ENCODE results near the gene HIVEP2.

HIVEP2 gene

DNA sequence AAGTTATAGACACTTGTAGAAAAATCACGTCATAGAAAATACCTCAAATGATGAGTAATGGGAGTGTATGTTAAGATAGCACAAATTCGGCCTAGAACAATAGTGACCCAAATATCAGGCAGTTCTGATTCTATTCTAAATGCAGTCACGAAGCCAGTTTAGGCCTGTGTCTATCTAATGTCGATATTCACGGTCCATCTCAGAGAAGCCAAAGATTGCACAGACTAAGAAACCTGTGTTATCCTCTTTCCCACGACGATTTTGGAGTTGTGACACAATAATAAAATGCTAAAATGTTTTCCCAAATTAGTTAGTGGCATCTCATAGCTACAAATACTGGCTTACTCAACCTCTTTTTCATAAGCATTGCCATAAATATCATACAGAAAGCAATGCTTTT lies 4.0 kb downstream of the HIVEP2 start:
- Histone ChIP-seq H3K79me2 (ENCODE audit: control insufficient read depth, insufficient read depth, low read length, poor library complexity) (peaks cover 9% of the 10 kb centered on the region), H2BK5ac (ENCODE audit: low read depth, low read length, poor library complexity) (no peak overlapping the region), H3K27ac (ENCODE audit: low read depth, low read length) (no peak overlapping the region), H3K23ac (ENCODE audit: low read length) (no peak overlapping the region), H4K12ac (ENCODE audit: low read depth, low read length) (no peak overlapping the region), H2AFZ (ENCODE audit: insufficient read depth, low read length, poor library complexity) (no peak overlapping the region), H3K4ac (ENCODE audit: low read depth, low read length) (no peak overlapping the region), H3K4me2 (ENCODE audit: low read length) (no peak overlapping the region), H3K9me3 (ENCODE audit: insufficient read depth, low read depth, low read length) (peaks cover 2% of the 10 kb centered on the region), H3K4me1 (ENCODE audit: control insufficient read depth in 1 of 2, insufficient read depth in 2 of 2, low read length in 2 of 2) (peaks cover 0 to 7% of the 10 kb centered on the region in 2 experiments), H3K4me3 (ENCODE audit: low read depth, low read length) (no peak overlapping the region), H4K91ac (ENCODE audit: low read depth, low read length) (no peak overlapping the region), H4K8ac (ENCODE audit: low read depth, low read length) (no peak overlapping the region), H3K14ac (ENCODE audit: low read length) (no peak overlapping the region), H3K27me3 (ENCODE audit: insufficient read depth, low read length) (no peaks in the 10 kb centered on the region), H3K9ac (ENCODE audit: low read length) (no peak overlapping the region), H3K36me3 (ENCODE audit: control insufficient read depth in 1 of 2, insufficient read depth in 2 of 2, low read length in 2 of 2) (no peaks in the 10 kb centered on the region), H3K79me1 (ENCODE audit: low read length) (peaks cover 12% of the 10 kb centered on the region), H2AK5ac (ENCODE audit: low read length) (no peak overlapping the region), H2BK120ac (ENCODE audit: insufficient read depth, low read length, poor library complexity) (no peak overlapping the region), H3K18ac (ENCODE audit: low read length) (no peak overlapping the region), H2BK12ac (ENCODE audit: low read length) (no peak overlapping the region)
- no peak for DNase-seq
- no CpG with 5 or more reads among the region's 7 CpGs for WGBS (ENCODE audit: extremely low coverage, insufficient coverage, insufficient read length)

DNA sequence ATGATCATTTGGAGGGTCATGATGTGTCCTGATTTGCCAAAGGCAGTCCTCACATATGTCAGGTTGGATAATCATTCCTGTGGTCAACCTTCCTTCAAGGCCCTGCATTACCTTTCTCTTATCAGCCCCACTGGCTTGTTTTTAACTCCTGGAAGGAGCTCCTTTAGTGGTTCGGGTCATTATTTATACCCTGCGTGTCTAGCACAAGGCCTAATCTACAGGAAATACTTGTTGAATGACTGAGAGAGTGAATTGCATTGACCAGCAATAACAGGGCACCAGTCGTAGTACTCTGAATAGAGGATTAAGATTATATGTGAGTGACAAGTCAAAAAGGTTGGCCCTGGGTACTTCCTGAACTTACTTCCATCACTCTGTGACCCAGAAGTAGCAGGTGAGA lies 4.5 kb downstream of the HIVEP2 start:
- H3K9me3 ChIP-seq (ENCODE audit: insufficient read depth, low read depth, low read length): peaks cover 2% of the 10 kb centered on the region
- no peak overlapping the region for H3K4me3 ChIP-seq (ENCODE audit: low read depth, low read length)
- no peak overlapping the region for H3K9ac ChIP-seq (ENCODE audit: low read length)
- no peak overlapping the region for H3K27ac ChIP-seq (ENCODE audit: low read depth, low read length)
- no peak overlapping the region for H4K8ac ChIP-seq (ENCODE audit: low read depth, low read length)
- H2BK120ac ChIP-seq (ENCODE audit: insufficient read depth, low read length, poor library complexity): no peak overlapping the region
- H3K4me2 ChIP-seq (ENCODE audit: low read length): no peak overlapping the region
- no peak overlapping the region for H2BK5ac ChIP-seq (ENCODE audit: low read depth, low read length, poor library complexity)
- H3K18ac ChIP-seq (ENCODE audit: low read length): no peak overlapping the region
- H4K12ac ChIP-seq (ENCODE audit: low read depth, low read length): no peak overlapping the region
- no peak overlapping the region for H2AK5ac ChIP-seq (ENCODE audit: low read length)
- peaks cover 0 to 7% of the 10 kb centered on the region in 2 experiments for H3K4me1 ChIP-seq (ENCODE audit: control insufficient read depth in 1 of 2, insufficient read depth in 2 of 2, low read length in 2 of 2)
- H3K36me3 ChIP-seq (ENCODE audit: control insufficient read depth in 1 of 2, insufficient read depth in 2 of 2, low read length in 2 of 2): no peaks in the 10 kb centered on the region
- no peak overlapping the region for H4K91ac ChIP-seq (ENCODE audit: low read depth, low read length)
- no peak overlapping the region for H3K23ac ChIP-seq (ENCODE audit: low read length)
- H3K14ac ChIP-seq (ENCODE audit: low read length): no peak overlapping the region
- no peak for DNase-seq
- no peak overlapping the region for H2BK12ac ChIP-seq (ENCODE audit: low read length)
- H3K4ac ChIP-seq (ENCODE audit: low read depth, low read length): no peak overlapping the region
- peaks cover 7% of the 10 kb centered on the region for H3K79me1 ChIP-seq (ENCODE audit: low read length)
- H3K79me2 ChIP-seq (ENCODE audit: control insufficient read depth, insufficient read depth, low read length, poor library complexity): peaks cover 5% of the 10 kb centered on the region
- no CpG with 5 or more reads among the region's 3 CpGs for WGBS (ENCODE audit: extremely low coverage, insufficient coverage, insufficient read length)
- no peaks in the 10 kb centered on the region for H3K27me3 ChIP-seq (ENCODE audit: insufficient read depth, low read length)
- H2AFZ ChIP-seq (ENCODE audit: insufficient read depth, low read length, poor library complexity): no peak overlapping the region

DNA sequence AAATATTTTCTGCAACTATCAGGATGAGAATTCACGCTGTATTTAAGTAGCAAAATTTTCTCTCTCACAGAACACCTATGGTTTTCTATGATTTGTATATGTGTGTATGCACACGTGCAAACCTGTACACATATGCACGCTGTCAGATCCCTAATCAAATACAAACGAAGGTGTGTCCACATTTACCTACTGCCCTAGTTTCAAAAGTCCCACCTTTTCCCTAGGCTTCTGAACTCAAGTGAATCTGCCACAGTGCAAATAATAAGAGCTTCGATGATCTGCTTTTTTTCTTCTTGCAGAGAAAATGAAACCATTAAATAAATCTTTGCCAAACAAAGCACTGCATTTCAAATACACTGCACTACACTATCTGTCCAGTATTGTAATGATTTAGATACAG lies 6.5 kb downstream of the HIVEP2 start:
- no peak overlapping the region for H2BK5ac ChIP-seq (ENCODE audit: low read depth, low read length, poor library complexity)
- no peak overlapping the region for H4K91ac ChIP-seq (ENCODE audit: low read depth, low read length)
- no peaks in the 10 kb centered on the region for H3K9me3 ChIP-seq (ENCODE audit: insufficient read depth, low read depth, low read length)
- no peak overlapping the region for H3K4me3 ChIP-seq (ENCODE audit: low read depth, low read length)
- H3K4me2 ChIP-seq (ENCODE audit: low read length): no peak overlapping the region
- H2AK5ac ChIP-seq (ENCODE audit: low read length): no peak overlapping the region
- H3K36me3 ChIP-seq (ENCODE audit: control insufficient read depth in 1 of 2, insufficient read depth in 2 of 2, low read length in 2 of 2): no peaks in the 10 kb centered on the region
- peaks cover 0 to 5% of the 10 kb centered on the region in 2 experiments for H3K4me1 ChIP-seq (ENCODE audit: control insufficient read depth in 1 of 2, insufficient read depth in 2 of 2, low read length in 2 of 2)
- H3K79me2 ChIP-seq (ENCODE audit: control insufficient read depth, insufficient read depth, low read length, poor library complexity): no peaks in the 10 kb centered on the region
- H4K8ac ChIP-seq (ENCODE audit: low read depth, low read length): no peak overlapping the region
- H3K27me3 ChIP-seq (ENCODE audit: insufficient read depth, low read length): no peaks in the 10 kb centered on the region
- H3K4ac ChIP-seq (ENCODE audit: low read depth, low read length): no peak overlapping the region
- no peak overlapping the region for H3K14ac ChIP-seq (ENCODE audit: low read length)
- H3K9ac ChIP-seq (ENCODE audit: low read length): no peak overlapping the region
- H3K27ac ChIP-seq (ENCODE audit: low read depth, low read length): no peak overlapping the region
- no peak overlapping the region for H2AFZ ChIP-seq (ENCODE audit: insufficient read depth, low read length, poor library complexity)
- no peak overlapping the region for H2BK120ac ChIP-seq (ENCODE audit: insufficient read depth, low read length, poor library complexity)
- no peaks in the 10 kb centered on the region for H3K79me1 ChIP-seq (ENCODE audit: low read length)
- H3K23ac ChIP-seq (ENCODE audit: low read length): no peak overlapping the region
- no CpG with 5 or more reads among the region's 5 CpGs for WGBS (ENCODE audit: extremely low coverage, insufficient coverage, insufficient read length)
- no peak overlapping the region for H3K18ac ChIP-seq (ENCODE audit: low read length)
- no peak overlapping the region for H4K12ac ChIP-seq (ENCODE audit: low read depth, low read length)
- no peak overlapping the region for H2BK12ac ChIP-seq (ENCODE audit: low read length)
- no peak for DNase-seq

DNA sequence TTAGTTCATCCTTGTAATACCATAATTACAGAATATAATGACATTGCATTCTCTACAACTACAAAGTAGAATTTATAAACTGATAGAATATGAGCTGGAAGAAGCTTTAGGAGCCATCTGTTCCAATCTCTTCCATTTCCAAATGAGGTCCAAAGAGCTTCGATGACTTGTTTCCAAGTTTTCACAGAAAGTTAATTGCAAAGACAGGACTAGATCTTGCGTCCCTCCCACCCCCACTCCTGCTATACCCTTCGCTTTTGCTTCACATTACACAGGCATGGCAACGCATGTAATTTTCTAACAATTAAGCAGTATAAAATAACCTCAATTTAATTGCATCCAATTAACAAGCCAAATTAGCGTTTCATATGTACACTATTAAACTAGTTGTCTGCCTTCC lies 7.0 kb downstream of the HIVEP2 start:
- Histone ChIP-seq H3K79me1 (ENCODE audit: low read length) (no peaks in the 10 kb centered on the region), H3K79me2 (ENCODE audit: control insufficient read depth, insufficient read depth, low read length, poor library complexity) (no peaks in the 10 kb centered on the region), H4K8ac (ENCODE audit: low read depth, low read length) (no peak overlapping the region), H2BK12ac (ENCODE audit: low read length) (no peak overlapping the region), H2AFZ (ENCODE audit: insufficient read depth, low read length, poor library complexity) (no peak overlapping the region), H3K4me1 (ENCODE audit: control insufficient read depth in 1 of 2, insufficient read depth in 2 of 2, low read length in 2 of 2) (peaks cover 0 to 5% of the 10 kb centered on the region in 2 experiments), H4K91ac (ENCODE audit: low read depth, low read length) (no peak overlapping the region), H3K36me3 (ENCODE audit: control insufficient read depth in 1 of 2, insufficient read depth in 2 of 2, low read length in 2 of 2) (no peaks in the 10 kb centered on the region), H3K18ac (ENCODE audit: low read length) (no peak overlapping the region), H3K23ac (ENCODE audit: low read length) (no peak overlapping the region), H3K4ac (ENCODE audit: low read depth, low read length) (no peak overlapping the region), H3K9ac (ENCODE audit: low read length) (no peak overlapping the region), H3K9me3 (ENCODE audit: insufficient read depth, low read depth, low read length) (no peaks in the 10 kb centered on the region), H3K27ac (ENCODE audit: low read depth, low read length) (no peak overlapping the region), H3K14ac (ENCODE audit: low read length) (no peak overlapping the region), H3K27me3 (ENCODE audit: insufficient read depth, low read length) (no peaks in the 10 kb centered on the region), H3K4me2 (ENCODE audit: low read length) (no peak overlapping the region), H4K12ac (ENCODE audit: low read depth, low read length) (no peak overlapping the region), H3K4me3 (ENCODE audit: low read depth, low read length) (no peak overlapping the region), H2AK5ac (ENCODE audit: low read length) (no peak overlapping the region), H2BK5ac (ENCODE audit: low read depth, low read length, poor library complexity) (no peak overlapping the region), H2BK120ac (ENCODE audit: insufficient read depth, low read length, poor library complexity) (no peak overlapping the region)
- no CpG with 5 or more reads among the region's 5 CpGs for WGBS (ENCODE audit: extremely low coverage, insufficient coverage, insufficient read length)
- no peak for DNase-seq

Measured in trophoblast cell (in vitro differentiated cells and primary cell).